Upper lobe of left lung (tissue), 6 donors: Measurements from ENCODE around the gene TRIM17. TPM values are rescaled to one million over a fixed set of nuclear protein-coding genes. Genes with fewer than 3 reads are reported as not detected.
A peak's percentile ranks its signal among the peaks of the same experiment; 100 is the strongest.

Experiments
- ATAC-seq, 2 donors: fragments of 200-7000 bp; cut with Tn5 transposase; one replicate each; pipeline ENCODE4 v1.9.1; 2022; ENCODE audit warnings: mild to moderate bottlenecking in 2 of 2, moderate library complexity in 2 of 2; ENCODE audit not compliant: low FRiP score in 2 of 2
- DNase-seq, 2 donors: peaks; one replicate each; pipeline ENCODE4 v3.0.0-alpha.2; 2019 to 2020
- H3K27ac ChIP-seq, 4 donors: fragments of 200-600 bp; sonication (generic); one replicate each; pipeline ENCODE4 v1.5.1; 2016 to 2019
- H3K27me3 ChIP-seq, 4 donors: fragments of 200-600 bp; sonication (generic); one replicate each; pipeline ENCODE4 v1.5.1; 2017 to 2019
- H3K36me3 ChIP-seq, 4 donors: fragments of 200-600 bp; sonication (generic); one replicate each; pipeline ENCODE4 v1.5.1; 2016 to 2019
- H3K4me1 ChIP-seq, 4 donors: fragments of 200-600 bp; sonication (generic); one replicate each; pipeline ENCODE4 v1.5.1; 2018 to 2019
- H3K4me3 ChIP-seq, 4 donors: fragments of 200-600 bp; sonication (generic); one replicate each; pipeline ENCODE4 v1.5.1; 2017 to 2019; ENCODE audit warnings: mild to moderate bottlenecking in 2 of 4, moderate library complexity in 1 of 4
- H3K9me3 ChIP-seq, 4 donors: fragments of 200-600 bp; sonication (generic); one replicate each; pipeline ENCODE4 v1.5.1; 2018 to 2019
- EP300 ChIP-seq, 4 donors: sonication (generic); formaldehyde crosslinking; IDR thresholded peaks; one replicate each; pipeline ENCODE4 v1.5.1; 2017; ENCODE audit warnings: antibody characterized with exemption in 4 of 4, control low read depth in 2 of 4
- POLR2A ChIP-seq, 4 donors: fragments of 450-650 bp; IDR thresholded peaks; one replicate each; pipeline ENCODE4 v1.5.1; 2016 to 2017; ENCODE audit warnings: antibody characterized with exemption in 4 of 4, mild to moderate bottlenecking in 2 of 4
- POLR2AphosphoS5 ChIP-seq, 2 donors: sonication (generic); formaldehyde crosslinking; IDR thresholded peaks; one replicate each; pipeline ENCODE4 v1.5.1; 2017; ENCODE audit warnings: antibody characterized with exemption in 2 of 2
- WGBS, 2 donors: methylation state at CpG; one replicate each; pipeline ENCODE4 v1.1.5; 2017 to 2018; 5-methylcytosine and 5-hydroxymethylcytosine counted together
- total RNA-seq, 6 donors: library from RNA; depleted of rRNA in 4 of 6; stranded (reverse); fragments of >200 nt in 4 of 6; gene quantifications; one replicate each; pipeline versions ENCODE4 v1.1.0 to v1.2.1, GENCODE V29; 2016 to 2021
- TF ChIP-seq, protein P1 (sequence below), 6 experiments: fragments of 450-650 bp in 4 of 6; fragments of 200-600 bp in 2 of 6; sonication (generic) in 2 of 6; IDR thresholded peaks; one replicate each; pipeline ENCODE4 v1.5.1; 2016 to 2019; ENCODE audit warnings: antibody characterized with exemption in 6 of 6
- donor health status: DM: no; HTN: no; CAD: no; lungs with moderate emphysema.
- donor health status: DM: no; HTN: yes; CAD: no; lungs with severe emphysema.

TRIM17 gene
- total RNA-seq, 6 donors from 2014 or later = 1.2 to 21.0 (median 2.4) TPM

GRCh38 chr1:228405200-228405978, 11.3 kb downstream of the TRIM17 start:
- WGBS, 2 donors = 30 to 31% methylated on average over 10 to 11 of the region's 11 CpGs
- Histone ChIP-seq H3K36me3 (peaks cover 3 to 23% (median 15%) of the 10 kb centered on the region in 4 donors), H3K4me3 (peak overlapping the region; percentile 92 to 95 (median 94)), H3K4me1 (peaks cover 29 to 60% (median 40%) of the 10 kb centered on the region in 4 donors), H3K27me3 (no peaks in the 10 kb centered on the region), H3K9me3 (no peaks in the 10 kb centered on the region), H3K27ac (peak overlapping the region in 3 of 4 donors; percentile 90 to 93 (median 90))
- DNase-seq (no peak), ATAC-seq (no peak)
- TF ChIP-seq POLR2A (IDR thresholded peaks at IDR 0.05) (no peak), EP300 (IDR thresholded peaks at IDR 0.05) (no peak), POLR2AphosphoS5 (IDR thresholded peaks at IDR 0.05) (no peak)
- TF ChIP-seq, protein P1, sequence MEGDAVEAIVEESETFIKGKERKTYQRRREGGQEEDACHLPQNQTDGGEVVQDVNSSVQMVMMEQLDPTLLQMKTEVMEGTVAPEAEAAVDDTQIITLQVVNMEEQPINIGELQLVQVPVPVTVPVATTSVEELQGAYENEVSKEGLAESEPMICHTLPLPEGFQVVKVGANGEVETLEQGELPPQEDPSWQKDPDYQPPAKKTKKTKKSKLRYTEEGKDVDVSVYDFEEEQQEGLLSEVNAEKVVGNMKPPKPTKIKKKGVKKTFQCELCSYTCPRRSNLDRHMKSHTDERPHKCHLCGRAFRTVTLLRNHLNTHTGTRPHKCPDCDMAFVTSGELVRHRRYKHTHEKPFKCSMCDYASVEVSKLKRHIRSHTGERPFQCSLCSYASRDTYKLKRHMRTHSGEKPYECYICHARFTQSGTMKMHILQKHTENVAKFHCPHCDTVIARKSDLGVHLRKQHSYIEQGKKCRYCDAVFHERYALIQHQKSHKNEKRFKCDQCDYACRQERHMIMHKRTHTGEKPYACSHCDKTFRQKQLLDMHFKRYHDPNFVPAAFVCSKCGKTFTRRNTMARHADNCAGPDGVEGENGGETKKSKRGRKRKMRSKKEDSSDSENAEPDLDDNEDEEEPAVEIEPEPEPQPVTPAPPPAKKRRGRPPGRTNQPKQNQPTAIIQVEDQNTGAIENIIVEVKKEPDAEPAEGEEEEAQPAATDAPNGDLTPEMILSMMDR (IDR thresholded peaks at IDR 0.05) = no peak

- TF ChIP-seq POLR2AphosphoS5 (IDR thresholded peaks at IDR 0.05) = no peak
- no peak for TF ChIP-seq EP300 (IDR thresholded peaks at IDR 0.05)
- TF ChIP-seq, protein P1 (IDR thresholded peaks at IDR 0.05) = no peak
- no peak for TF ChIP-seq POLR2A (IDR thresholded peaks at IDR 0.05)
- Histone ChIP-seq H3K9me3 (no peaks in the 10 kb centered on the region), H3K27me3 (no peaks in the 10 kb centered on the region), H3K36me3 (peaks cover 6 to 32% (median 23%) of the 10 kb centered on the region in 4 donors), H3K27ac (no peak overlapping the region), H3K4me3 (peak overlapping the region in 1 of 4 donors; percentile 95), H3K4me1 (peaks cover 29 to 62% (median 40%) of the 10 kb centered on the region in 4 donors)
- ATAC-seq (no peak), DNase-seq (no peak)
- WGBS, 2 donors = 75 to 88% methylated on average over 2 to 3 of the region's 3 CpGs
Measured at GRCh38 chr1:228404107-228404720, 12.4 kb downstream of the TRIM17 start.

DNA sequence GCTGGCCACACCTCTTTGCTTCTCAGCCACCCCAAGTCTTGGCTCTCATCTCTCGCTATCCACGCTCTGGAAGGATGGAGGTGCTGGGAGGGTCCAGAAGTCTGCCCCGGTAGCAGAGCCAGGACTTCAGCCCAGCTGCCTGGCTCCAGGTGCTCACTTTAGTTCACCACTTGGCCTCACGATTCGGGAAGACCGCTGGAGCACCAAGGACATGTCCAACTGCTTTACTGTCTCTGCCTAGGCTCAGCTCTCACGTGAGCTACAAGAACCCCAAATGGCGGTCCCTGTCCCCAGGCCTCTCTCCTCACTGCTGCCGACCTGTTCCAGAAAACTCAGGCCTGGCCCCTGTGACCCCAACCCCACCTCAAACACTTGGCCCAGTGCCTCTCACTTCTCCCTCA, 13.4 kb downstream of the TRIM17 start:
- H3K27ac ChIP-seq = no peak overlapping the region
- DNase-seq = no peak
- H3K4me3 ChIP-seq = no peak overlapping the region
- H3K4me1 ChIP-seq = peaks cover 29 to 60% (median 40%) of the 10 kb centered on the region in 4 donors
- TF ChIP-seq EP300 (IDR thresholded peaks at IDR 0.05) = no peak
- no peak for TF ChIP-seq POLR2AphosphoS5 (IDR thresholded peaks at IDR 0.05)
- TF ChIP-seq POLR2A (IDR thresholded peaks at IDR 0.05) = no peak
- TF ChIP-seq, protein P1 (IDR thresholded peaks at IDR 0.05) = no peak
- ATAC-seq = no peak
- H3K9me3 ChIP-seq = no peaks in the 10 kb centered on the region
- H3K27me3 ChIP-seq = no peaks in the 10 kb centered on the region
- 95 to 96% methylated on average over 6 to 9 of the region's 9 CpGs for WGBS, 2 donors
- H3K36me3 ChIP-seq = peaks cover 6 to 42% (median 31%) of the 10 kb centered on the region in 4 donors

DNA sequence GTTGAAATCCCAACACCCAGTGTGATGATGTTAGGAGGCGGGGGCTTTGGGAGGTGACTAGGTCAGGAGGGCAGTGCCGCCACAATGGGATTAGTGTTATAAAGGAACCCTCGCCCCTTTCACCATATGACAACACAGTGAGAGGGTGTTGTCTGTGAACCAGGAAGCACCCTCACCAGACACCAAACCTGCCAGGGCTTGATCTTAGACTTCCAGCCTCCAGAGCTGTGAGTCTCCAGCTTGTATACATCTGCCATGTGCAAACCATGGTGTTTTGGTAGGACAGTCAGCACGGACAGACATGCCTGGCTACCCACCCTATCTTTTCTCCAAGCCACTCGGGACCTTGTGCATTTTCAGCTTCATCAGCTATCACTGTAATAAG, 14.0 kb downstream of the TRIM17 start:
- Histone ChIP-seq H3K36me3 (peaks cover 6 to 48% (median 34%) of the 10 kb centered on the region in 4 donors), H3K4me1 (peaks cover 25 to 54% (median 34%) of the 10 kb centered on the region in 4 donors), H3K4me3 (no peak overlapping the region), H3K27me3 (no peaks in the 10 kb centered on the region), H3K27ac (no peak overlapping the region), H3K9me3 (no peaks in the 10 kb centered on the region)
- WGBS, 2 donors = 92 to 100% methylated on average over 2 to 5 of the region's 5 CpGs
- ATAC-seq (no peak), DNase-seq (no peak)
- TF ChIP-seq, protein P1 (IDR thresholded peaks at IDR 0.05) = no peak
- TF ChIP-seq EP300 (IDR thresholded peaks at IDR 0.05) = no peak
- no peak for TF ChIP-seq POLR2AphosphoS5 (IDR thresholded peaks at IDR 0.05)
- no peak for TF ChIP-seq POLR2A (IDR thresholded peaks at IDR 0.05)
